ENCODE measurements around the gene MED13. TPM values are rescaled to one million over a fixed set of nuclear protein-coding genes. Genes with fewer than 3 reads are reported as not detected.

MED13 gene
- polyA plus RNA-seq, 1 of the 3 experiments (the other 2 are of a cell fraction), result 6.3 TPM

DNA sequence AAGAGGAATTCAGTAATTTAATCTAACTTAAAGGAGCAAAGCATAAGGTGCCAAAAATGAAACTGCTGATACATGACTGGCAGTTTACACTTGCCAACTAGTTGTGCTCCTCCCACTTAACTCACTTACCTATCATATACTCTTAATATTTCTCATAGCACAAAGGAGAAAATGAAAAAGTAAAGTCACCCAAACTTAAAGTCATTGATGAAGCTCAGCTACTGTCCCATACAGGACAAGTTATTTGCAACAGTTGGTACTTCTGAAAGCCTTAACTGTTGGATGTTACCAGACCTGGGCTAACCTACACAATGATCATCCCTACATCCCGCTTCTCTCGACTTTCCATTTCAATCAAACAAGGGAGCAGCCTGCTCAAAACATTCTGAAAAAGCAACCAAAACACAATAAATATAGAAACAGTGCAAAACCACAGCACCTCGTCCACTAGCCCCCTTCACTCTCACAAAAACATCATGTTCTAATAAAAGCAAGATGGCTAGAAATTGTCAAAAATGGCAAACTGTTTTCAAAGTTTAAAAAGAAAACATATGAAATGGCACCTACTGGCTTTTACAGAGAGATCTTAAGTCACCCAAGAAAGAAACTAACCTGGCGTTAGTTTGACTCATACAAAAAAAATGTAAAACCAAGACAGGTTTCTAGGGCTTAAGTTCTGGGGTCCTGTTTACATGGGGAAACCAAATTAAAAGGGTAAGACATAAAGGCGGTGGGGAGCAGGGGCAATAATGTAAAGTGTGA, 868 bp downstream of the MED13 start:
- H3F3A ChIP-seq (replicated peaks; ENCODE audit: insufficient read depth), result peaks cover 19% of the 10 kb centered on the region
- H3K9me2 ChIP-seq, result no peaks in the 10 kb centered on the region
- POLR2A ChIA-PET, result interaction anchor here (1.1 kb wide), 1 partner anchor 10 kb away, joined by 5 read pairs; no protein-coding TSS in a partner anchor
- peak overlapping the region; percentile 81 to 95 for H3K4me3 ChIP-seq (ENCODE audit: low read depth in 2 of 2, low read length in 1 of 2)
- H2AFZ ChIP-seq (ENCODE audit: low read depth), result no peak overlapping the region
- H3K36me3 ChIP-seq (replicated peaks in 1 of 2; ENCODE audit: control insufficient read depth in 1 of 2, insufficient read depth in 2 of 2, low read length in 1 of 2), result peaks cover 23 to 27% of the 10 kb centered on the region in 2 experiments
- peak overlapping the region; percentile 76 for H3K9ac ChIP-seq
- H4K20me1 ChIP-seq (ENCODE audit: insufficient read depth), result peaks cover 57% of the 10 kb centered on the region
- H3K4me1 ChIP-seq (ENCODE audit: control insufficient read depth in 1 of 2, insufficient read depth in 2 of 2, low read depth in 1 of 2, low read length in 1 of 2), result peaks cover 18 to 22% of the 10 kb centered on the region in 2 experiments; a peak in 3 of 4 replicates
- no peak for DNase-seq
- H3K27ac ChIP-seq (ENCODE audit: low read depth in 2 of 2, low read length in 1 of 2), result peak overlapping the region; percentile 74 to 76
- CTCF ChIA-PET, result interaction anchor here (0.7 to 1.1 kb wide), 4 partner anchors 12 to 482 kb away, joined by 3 to 4 read pairs (median 4); no protein-coding TSS in a partner anchor
- no peaks in the 10 kb centered on the region for H3K9me3 ChIP-seq
- 0 out of 2 replicates have a peak, but pooled peaks have one; percentile 2 for TF ChIP-seq TEAD4 (IDR thresholded peaks at IDR 0.05; ENCODE audit: borderline replicate concordance, insufficient read depth)
- TF ChIP-seq MXI1 (IDR thresholded peaks at IDR 0.05; ENCODE audit: low read depth, low read length), result no peak
- peak; percentile 8; the same call in 1 of the 2 replicates for TF ChIP-seq JUND (IDR thresholded peaks at IDR 0.05)
- TF ChIP-seq, protein P1, sequence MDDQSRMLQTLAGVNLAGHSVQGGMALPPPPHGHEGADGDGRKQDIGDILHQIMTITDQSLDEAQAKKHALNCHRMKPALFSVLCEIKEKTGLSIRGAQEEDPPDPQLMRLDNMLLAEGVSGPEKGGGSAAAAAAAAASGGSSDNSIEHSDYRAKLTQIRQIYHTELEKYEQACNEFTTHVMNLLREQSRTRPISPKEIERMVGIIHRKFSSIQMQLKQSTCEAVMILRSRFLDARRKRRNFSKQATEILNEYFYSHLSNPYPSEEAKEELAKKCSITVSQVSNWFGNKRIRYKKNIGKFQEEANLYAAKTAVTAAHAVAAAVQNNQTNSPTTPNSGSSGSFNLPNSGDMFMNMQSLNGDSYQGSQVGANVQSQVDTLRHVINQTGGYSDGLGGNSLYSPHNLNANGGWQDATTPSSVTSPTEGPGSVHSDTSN (IDR thresholded peaks at IDR 0.05), result peak; percentile 36; the same call in 1 of the 2 replicates
- H3K79me2 ChIP-seq (ENCODE audit: insufficient read depth), result peaks cover 64% of the 10 kb centered on the region
- WGBS (ENCODE audit: low lambda C conversion rate), result 1% methylated on average over 5 of the region's 5 CpGs
- no peaks in the 10 kb centered on the region for H3K27me3 ChIP-seq (ENCODE audit: insufficient read depth)
- peak overlapping the region; percentile 78 for H3K4me2 ChIP-seq

DNA sequence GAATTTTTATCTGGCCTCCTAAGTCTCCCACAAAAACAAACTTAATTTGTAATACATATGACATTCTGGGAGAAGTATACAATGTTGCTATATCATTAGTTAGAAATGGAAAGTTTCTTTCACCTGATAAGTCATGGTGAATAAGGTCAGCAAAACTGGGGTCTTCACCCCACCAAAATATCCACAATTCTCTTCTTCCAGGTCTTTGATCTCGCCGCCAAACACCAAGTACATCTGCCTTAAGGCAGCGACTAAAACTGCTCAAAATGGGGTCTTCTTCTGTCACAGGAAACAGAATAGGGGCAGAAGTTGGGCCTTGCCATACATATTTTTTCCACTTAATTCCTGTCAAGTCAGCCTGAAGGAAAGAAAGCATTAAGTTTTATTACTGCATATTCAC, 2.1 kb downstream of the MED13 start:
- H3K27me3 ChIP-seq (ENCODE audit: insufficient read depth), result no peaks in the 10 kb centered on the region
- H3K9me2 ChIP-seq, result no peaks in the 10 kb centered on the region
- no peaks in the 10 kb centered on the region for H3K9me3 ChIP-seq
- H3K79me2 ChIP-seq (ENCODE audit: insufficient read depth), result peaks cover 76% of the 10 kb centered on the region
- peak overlapping the region in 1 of 2 experiments; percentile 74; a peak in 2 of 4 replicates for H3K27ac ChIP-seq (ENCODE audit: low read depth in 2 of 2, low read length in 1 of 2)
- WGBS (ENCODE audit: low lambda C conversion rate), result 84% methylated on average over 3 of the region's 3 CpGs
- H3K4me3 ChIP-seq (ENCODE audit: low read depth in 2 of 2, low read length in 1 of 2), result peak overlapping the region; percentile 81 to 95; a peak in 3 of 4 replicates
- ChIA-PET CTCF (interaction anchor here (1.2 to 1.4 kb wide), 3 partner anchors 10 to 47 kb away, joined by 3 to 5 read pairs (median 4); no protein-coding TSS in a partner anchor), POLR2A (no interaction called here)
- peaks cover 22% of the 10 kb centered on the region for H3F3A ChIP-seq (replicated peaks; ENCODE audit: insufficient read depth)
- peaks cover 18 to 22% of the 10 kb centered on the region in 2 experiments; a peak in 3 of 4 replicates for H3K4me1 ChIP-seq (ENCODE audit: control insufficient read depth in 1 of 2, insufficient read depth in 2 of 2, low read depth in 1 of 2, low read length in 1 of 2)
- peak overlapping the region; percentile 76 for H3K9ac ChIP-seq
- H4K20me1 ChIP-seq (ENCODE audit: insufficient read depth), result peaks cover 68% of the 10 kb centered on the region
- peak overlapping the region; percentile 78 for H3K4me2 ChIP-seq
- TF ChIP-seq SMC3 (IDR thresholded peaks at IDR 0.05; ENCODE audit: low read depth, low read length) (no peak), JUND (IDR thresholded peaks at IDR 0.05) (no peak), TEAD4 (IDR thresholded peaks at IDR 0.05; ENCODE audit: borderline replicate concordance, insufficient read depth) (no peak), GATA2 (CRISPR knock-in tag; IDR thresholded peaks at IDR 0.05) (no peak), NRF1 (IDR thresholded peaks at IDR 0.05; ENCODE audit: low read depth, low read length) (no peak), POLR2AphosphoS5 (IDR thresholded peaks at IDR 0.05; ENCODE audit: low read depth, low read length) (no peak), FOXJ3 (CRISPR knock-in tag; IDR thresholded peaks at IDR 0.05) (no peak), CHD2 (IDR thresholded peaks at IDR 0.05; ENCODE audit: low read length, partially characterized antibody) (no peak), EZH2phosphoT487 (IDR thresholded peaks at IDR 0.05; ENCODE audit: borderline replicate concordance, low read depth) (no peak)
- TF ChIP-seq, protein P2, sequence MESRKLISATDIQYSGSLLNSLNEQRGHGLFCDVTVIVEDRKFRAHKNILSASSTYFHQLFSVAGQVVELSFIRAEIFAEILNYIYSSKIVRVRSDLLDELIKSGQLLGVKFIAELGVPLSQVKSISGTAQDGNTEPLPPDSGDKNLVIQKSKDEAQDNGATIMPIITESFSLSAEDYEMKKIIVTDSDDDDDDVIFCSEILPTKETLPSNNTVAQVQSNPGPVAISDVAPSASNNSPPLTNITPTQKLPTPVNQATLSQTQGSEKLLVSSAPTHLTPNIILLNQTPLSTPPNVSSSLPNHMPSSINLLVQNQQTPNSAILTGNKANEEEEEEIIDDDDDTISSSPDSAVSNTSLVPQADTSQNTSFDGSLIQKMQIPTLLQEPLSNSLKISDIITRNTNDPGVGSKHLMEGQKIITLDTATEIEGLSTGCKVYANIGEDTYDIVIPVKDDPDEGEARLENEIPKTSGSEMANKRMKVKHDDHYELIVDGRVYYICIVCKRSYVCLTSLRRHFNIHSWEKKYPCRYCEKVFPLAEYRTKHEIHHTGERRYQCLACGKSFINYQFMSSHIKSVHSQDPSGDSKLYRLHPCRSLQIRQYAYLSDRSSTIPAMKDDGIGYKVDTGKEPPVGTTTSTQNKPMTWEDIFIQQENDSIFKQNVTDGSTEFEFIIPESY (IDR thresholded peaks at IDR 0.05; ENCODE audit: borderline replicate concordance, low read depth), result no peak
- no peak for DNase-seq
- H2AFZ ChIP-seq (ENCODE audit: low read depth), result no peak overlapping the region
- peaks cover 32% of the 10 kb centered on the region in 2 experiments for H3K36me3 ChIP-seq (replicated peaks in 1 of 2; ENCODE audit: control insufficient read depth in 1 of 2, insufficient read depth in 2 of 2, low read length in 1 of 2)

Measured in SK-N-SH (cell line).